Measurements from ENCODE around the gene PRG2.

Gene PRG2, protein sequence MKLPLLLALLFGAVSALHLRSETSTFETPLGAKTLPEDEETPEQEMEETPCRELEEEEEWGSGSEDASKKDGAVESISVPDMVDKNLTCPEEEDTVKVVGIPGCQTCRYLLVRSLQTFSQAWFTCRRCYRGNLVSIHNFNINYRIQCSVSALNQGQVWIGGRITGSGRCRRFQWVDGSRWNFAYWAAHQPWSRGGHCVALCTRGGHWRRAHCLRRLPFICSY

DNA sequence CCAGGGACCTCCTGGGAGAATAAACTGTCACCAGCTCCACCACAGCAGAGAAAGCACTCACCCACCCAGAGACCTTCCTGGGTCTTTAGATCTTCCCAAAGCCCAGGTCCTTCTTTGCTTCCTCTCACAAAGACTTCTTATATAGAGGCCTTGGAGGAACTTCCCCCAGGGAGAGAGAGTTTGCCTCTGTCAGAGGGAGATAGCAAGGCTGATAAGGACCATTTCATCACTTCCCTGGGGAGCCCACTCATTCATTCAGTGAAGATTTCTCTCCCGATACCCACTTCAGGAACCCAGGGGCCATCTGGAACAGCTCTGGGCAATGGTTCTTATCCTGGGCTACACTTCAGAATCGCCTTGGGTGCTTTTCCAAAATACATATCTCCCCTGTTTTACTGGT, at the start of gene PRG2:
Gene PRG2, minus strand, starts transcription at position 116 of the 400 bp plus-strand sequence. CDS start 706 bp downstream, outside the sequence.
- no peak for DNase-seq

DNA sequence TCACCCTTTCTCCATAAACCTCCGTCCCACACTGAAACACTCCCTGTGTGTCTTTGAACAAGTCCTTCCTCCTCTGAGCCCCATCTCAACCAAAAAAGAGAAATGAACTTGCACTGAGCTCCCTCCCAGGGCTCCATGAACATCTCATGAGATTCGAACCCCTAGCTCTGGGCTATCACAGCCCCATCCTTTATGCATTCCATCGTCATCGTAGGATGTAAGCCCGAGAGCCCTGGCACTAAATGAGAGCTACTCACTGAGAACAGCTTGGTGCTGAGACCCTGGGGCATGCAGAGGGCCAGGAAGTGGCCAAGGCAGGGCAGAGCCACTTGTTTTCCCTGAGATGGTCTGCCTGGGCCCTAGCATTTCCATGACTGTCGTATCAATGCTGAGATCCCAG, 49.3 kb upstream of the PRG2 start:
- DNase-seq: no peak

DNA sequence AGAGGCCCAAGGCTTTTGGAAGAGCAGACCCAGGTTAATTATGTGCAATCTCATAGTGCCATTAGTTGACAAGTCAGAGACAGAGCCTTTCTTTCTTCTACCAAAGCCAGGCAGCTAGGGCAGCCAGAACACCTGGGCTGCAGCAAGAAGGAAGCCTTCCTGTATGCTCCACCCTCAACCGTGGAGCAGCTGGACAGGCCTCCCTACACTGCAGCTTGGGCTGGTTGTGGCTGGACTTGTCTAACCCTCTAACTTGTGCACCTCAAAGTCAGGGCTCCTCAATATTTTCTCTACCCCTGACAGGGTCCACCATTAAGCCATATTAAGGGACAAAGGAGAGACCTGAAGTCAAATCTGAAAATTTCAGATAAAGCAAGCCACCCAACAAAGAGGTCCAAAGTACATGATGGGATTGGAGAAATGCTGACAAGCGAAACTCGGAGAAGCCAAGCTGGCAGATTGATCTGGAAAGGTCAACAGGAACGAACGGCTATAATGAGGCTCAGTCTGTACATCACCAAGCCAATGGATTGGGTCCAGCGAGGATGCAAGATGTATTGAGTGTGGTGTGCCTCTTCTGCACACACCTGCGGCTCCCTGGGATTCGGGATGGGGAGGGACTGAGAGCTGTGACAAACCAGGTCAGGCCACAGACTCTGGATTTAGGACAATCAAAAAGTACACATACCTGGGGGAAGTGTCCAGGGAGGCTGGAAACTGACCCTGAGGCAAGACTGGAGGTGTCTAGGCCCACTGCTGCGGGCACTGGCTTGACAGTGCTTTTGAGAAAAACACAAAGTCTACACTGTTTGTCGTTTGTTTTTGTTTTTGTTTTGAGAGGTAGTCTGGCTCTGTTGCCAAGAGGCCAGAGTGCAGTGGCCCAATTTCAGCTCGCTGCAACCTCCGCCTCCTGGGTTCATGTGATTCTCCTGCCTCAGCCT, 48.2 kb upstream of the PRG2 start:
- no peak for DNase-seq

DNA sequence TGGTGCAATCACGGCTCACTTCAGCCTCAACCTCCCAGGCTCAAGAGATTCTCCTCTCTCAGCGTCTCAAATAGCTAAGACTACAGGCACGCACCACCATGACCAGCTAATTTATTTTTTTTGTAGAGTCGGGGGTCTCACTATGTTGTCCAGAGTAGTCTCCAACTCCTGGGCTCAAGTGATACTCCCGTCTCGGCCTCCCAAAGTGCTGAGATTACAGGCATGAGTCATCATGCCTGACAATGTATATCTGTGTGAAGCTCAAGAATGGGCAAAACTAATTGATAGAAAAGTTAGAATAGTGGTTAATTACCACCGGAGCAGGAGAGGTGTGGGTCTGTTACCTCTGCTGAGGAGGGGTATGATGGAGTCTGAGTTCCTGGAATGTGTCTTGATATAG, 45.6 kb upstream of the PRG2 start:
- DNase-seq: no peak

DNA sequence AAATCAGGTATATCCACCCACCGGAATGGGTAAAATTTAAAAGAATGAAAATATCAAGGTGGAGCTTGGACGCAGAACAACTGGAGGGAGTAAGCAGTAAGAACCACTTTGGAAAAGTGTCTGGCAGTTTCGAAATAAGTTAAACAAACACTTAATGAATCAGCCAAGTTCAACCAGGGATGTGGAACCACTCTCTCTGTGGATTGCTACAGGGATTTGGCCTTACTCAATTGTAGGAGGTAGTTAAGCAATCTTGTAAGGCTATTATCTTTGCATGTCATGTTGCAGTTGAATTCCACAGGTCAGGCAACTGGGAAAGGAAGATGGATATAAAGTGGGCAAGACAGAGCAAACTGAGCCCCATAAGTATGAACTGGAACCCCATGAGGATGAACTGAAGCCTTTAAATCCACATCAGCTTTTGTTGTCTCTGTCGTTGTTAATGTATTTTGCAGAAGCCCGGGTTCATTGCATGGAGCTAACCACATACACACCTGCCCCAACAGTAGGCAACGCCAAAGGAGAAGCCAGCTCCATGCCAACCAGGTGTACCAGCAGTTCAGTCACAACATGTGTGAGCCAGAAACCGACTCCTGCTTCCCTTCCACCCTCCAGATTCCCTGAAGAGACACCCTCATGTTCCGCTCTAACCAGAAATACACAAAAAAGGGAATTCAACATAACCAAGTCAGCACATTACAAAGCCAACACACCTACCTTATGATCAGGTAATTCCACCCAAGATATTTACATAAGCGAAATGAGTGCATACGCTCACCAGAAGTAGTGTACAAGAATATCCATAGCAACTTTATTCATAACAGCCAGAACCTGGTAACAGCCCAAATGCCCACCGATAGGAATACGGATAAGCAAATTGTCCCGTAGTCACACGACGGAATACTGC, 44.4 kb upstream of the PRG2 start:
- no peak for DNase-seq

DNA sequence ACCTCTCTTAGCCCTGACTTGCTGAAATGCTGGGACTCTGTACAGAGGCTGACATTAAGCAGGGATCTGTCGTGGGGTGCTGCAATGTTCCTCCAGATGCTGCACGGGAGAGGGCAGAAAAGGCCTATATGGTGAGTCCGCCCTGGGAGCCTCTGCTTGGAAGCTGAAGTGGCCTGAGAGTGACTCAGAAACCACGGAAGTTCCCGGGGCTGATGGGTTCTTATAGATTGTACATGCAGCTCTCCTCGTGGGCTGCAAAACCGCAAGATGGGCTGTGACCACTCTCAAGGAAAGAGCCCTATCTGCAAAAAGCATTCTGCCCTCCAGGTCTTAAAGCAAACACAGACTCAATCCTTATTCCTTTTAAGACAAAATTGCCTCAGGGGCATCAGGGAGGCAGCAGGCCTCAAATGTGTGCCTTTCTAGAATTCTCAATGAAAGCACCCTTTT, 42.3 kb upstream of the PRG2 start:
- DNase-seq: peak in 1 of 51 donors; percentile 6

DNA sequence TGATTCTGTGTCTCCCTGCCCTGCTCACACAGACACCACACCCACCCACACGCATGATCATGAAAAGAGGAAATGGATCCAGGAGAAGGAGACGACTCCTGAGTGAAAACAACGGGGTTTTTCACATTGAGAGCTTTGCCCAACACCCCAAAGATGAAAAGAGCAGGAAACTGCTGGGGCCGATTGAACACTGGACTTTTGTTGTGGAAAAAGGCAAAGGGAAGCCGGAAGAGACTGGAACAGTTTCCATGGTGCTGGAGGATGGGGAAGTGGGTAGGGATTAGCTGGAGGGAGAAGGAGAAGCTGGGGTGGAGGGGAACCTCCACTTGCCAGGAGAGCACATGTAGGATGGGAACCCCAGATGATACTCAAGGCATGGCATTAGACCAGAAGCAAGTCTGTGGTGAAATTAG, 41.7 kb upstream of the PRG2 start:
- DNase-seq: peak in 8 of 51 donors; percentile 1 to 34 (median 8)

DNA sequence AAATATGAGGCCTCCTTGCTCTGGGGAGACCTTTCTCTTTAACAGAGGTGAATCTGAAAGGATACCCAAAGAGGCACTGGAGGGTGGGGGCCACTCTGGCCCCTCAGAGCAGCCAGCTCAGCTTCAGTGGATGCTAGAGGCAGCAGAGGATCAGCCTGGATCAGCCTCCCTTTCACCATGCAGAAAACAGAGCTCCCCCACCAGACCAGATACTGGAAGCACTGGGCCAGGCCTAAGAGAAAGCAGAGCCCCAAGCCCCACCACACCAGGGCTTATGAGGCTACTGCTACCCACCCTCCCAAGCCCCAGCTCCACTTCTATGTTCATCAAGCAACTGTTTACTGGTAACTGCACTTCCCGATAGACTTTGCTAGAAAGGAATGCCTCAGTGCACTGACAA, 40.5 kb upstream of the PRG2 start:
- DNase-seq: no peak

DNA sequence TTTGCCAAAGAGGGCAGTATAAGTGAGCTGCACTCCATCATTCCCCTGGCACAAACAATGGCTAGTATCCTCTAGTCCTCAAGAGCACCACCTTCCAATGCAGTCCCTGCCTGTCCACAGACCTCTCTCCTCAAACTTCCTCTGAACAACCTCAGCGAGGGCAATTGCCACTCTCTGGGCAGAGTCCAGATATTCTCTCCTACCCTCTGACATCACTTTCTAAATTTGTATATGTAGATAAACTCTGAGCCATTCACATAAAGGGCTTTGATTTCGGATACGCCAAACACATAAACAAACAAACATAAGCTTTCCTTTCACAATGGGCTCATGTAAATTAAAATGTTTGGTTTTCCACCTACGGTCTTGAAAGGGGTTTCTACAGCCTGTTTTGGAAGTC, 39.5 kb upstream of the PRG2 start:
- no peak for DNase-seq

DNA sequence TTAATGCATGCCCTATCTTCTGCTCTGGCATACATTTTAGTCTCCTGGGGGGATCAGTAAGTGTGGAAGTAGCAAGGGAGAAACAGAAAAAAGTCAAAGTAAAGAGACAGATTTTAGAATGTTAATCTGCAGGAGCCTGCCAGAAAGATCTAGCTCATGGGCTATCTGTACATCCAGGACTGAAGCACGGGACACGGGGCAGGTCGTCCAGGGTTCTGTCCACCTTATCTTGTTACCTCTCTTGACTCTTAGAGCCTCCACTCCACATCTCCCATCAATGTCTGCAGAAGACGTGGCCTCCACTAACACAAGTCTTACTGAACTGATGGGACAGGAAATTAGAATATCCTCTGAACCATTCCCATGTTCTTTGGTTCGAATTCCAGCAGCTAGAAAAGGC, 38.2 kb upstream of the PRG2 start:
- no peak for DNase-seq

DNA sequence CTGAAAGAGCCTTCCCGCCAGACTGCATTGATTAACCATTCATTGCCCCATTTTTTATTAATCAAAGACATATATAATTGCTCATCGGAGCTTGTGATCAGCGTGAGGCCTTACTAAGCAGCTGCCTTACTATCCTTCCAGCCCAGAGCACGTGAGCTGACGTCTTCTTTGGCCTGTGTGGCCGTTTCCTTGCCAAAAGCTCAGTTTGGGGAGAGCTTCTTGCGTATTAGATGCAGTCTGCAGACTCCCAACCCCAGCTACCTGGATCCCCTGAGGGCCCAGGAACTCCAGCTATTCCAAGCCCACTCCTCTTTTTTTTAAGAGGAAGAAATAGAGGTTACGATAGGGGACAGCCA, 37.3 kb upstream of the PRG2 start:
- peak in 23 of 51 donors; percentile 2 to 62 (median 29) for DNase-seq

DNA sequence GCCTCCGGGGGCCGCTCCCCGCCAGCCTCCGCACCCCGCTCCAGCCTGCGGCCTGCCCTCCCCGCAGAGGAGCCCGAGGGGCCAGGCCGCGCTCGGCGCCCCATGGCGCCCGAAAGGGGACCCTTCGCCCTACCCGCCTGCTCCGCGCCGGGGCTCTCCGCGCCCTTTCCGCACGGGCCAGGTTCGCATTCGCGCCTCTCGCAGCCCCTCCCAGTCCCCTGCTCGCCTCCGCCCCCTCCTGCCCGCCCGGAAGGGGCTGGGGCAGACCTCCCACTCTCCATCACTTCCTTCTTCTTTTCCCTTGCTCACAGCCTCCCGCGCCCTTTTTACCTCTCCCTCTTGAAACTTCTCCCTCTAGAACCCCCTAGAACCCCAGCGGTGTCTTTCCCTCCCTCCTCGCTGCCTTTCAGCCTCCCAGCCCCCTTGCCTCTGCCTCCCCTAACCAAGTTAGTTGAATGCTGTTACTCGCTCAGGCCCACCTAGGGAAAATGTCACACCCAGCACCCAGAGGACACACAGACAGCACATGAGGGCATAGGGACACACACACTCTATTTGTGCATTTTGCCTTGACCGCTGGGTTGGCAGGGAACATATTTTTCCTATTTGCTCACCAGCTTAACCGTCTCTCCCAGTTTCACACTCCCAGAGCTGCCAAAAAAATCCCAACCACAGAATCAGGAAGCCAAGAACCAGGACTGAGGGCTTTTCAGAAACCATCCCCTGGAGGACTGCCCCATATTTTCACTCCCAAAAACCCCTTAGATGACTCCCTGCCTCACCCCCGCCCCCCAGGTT, 36.7 kb upstream of the PRG2 start, which contains the start of gene SLC43A3:
Gene SLC43A3, minus strand, starts transcription at position 193 of the 798 bp plus-strand sequence. CDS start 949 bp downstream, outside the sequence.
- DNase-seq: peak in 29 of 51 donors; percentile 14 to 59 (median 33)

DNA sequence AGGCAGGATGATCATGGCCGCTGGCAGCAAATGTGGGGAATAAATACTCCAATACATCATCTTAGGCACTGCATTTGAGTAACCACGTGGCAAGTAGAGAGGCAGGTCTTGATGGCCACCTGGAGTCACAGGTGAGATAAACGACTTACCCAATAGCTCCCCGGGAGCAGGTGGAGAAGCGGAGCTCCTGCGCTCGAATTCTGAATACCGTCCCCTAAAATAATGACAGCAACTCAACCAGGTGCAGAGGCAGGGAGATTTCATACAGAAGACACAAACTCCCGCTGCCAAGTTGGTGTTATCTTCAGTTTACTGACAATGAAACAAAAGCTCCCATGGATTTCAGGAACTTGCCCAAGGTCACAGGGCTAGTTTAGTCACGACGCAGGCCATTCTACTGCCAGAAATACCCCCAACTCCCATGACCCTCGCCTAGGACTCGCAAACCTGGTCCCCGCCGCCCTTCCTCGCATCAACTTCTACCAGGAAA, 36.0 kb upstream of the PRG2 start:
- no peak for DNase-seq

DNA sequence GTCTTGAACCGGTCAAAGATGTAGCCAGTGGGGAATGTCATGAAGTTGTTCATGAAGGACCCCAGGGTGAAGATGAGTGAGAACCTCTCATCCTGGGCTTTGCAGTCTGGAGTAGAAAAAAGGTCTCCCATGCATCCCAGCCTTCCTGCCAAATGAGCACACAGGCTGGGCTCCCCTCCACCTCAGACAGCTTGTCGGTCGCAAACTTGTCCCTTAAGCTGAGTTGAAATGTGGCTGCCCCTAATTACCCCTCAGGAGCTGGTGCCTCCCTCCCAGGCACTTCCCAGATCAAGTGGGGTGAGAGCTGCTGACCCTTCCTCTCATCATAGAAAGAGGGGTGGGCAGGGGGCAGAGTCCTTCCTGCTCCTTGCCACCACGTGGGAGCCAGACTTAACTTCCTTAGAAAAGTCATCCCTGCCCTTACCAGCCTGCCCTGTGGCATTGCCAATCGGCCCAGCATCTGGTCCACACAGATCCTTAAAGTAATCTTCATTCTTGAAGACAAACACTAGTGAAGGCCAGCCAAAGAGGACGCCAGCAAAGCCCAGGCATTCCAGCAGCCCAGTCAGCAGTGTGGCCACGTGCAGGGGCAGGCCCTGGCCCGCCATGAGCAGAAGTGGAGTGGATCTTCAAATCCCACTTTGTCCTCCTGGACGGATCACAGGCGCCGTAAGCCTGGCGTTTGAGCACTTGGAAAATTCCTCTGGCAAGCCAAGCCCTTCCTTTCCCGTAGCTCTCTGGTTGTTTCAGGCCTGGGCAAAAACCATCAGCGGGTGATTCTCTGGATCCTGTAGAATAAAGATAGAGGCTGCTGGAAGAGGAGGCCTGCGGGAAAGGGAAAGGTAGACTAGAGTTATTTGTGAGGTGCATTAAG, 35.4 kb upstream of the PRG2 start:
- peak in 20 of 51 donors; percentile 3 to 58 (median 18) for DNase-seq

DNA sequence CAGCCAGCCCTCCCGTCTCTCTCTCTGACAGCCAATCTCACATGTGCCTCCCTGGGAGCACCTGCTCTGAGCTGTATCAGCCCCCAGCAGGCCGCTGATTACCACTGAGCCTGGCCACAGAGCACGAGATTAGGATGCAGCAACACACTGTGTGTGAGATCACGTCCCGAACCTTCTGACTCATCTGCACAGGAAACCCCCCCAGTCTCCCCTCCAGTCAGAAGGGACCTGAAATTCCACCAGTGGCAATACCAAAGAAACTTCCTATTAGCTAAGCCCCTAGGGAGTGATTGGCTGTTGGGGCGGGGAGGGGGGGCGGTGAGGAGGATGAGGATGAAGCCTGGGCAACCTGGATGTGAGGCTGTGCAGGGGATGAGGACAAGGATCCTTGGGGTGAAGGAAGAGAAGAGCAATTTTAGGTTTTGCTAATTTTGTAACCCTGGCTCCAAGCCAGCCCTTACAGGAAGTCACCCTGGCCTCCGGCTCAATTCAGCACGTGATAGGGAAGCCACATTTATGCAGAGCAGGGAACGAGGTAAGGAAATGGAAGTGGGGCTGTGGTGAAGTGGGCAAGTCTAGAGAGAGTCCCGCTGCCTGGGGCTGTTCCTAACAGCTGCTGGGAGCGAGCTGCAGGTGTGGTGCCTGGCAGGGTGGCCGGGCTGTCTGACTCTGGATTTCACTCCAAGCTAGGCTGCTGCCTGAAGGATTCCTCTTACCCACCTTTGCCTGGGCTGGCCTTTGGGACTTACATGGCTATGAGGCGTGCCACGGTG, 34.5 kb upstream of the PRG2 start:
- DNase-seq: peak in 10 of 51 donors; percentile 6 to 29 (median 12)

DNA sequence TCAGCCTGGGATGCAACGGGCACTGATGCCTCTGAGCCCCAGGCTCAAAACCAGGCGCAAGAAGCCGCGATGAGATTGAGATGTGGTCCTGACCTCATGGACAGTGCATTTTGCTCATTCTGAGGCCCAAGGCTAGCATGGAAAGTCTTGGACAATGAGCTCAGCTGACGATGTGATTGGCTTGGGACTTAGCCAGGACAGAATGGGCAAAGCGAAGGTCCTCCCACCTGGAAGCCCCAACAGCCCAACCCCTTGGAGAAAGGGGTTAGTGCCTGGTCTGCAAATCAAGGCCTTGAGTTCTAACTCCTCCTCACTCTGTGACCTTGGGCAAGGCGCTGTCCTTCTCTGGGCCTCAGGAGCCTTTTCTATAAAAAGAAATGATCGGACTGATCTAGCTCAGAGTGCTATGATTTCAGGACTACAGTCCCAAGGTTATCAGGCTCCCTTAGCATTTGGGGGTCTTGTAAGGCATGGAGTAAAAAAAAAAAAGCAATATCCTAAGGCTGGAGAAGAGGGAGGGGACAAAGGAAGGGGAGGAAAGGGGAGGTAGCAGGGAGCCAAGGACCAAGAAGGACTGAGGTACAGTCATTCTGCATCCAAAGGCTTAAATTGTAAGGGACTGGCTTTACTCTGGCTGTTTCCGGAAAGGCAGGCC, 33.8 kb upstream of the PRG2 start:
- no peak for DNase-seq

DNA sequence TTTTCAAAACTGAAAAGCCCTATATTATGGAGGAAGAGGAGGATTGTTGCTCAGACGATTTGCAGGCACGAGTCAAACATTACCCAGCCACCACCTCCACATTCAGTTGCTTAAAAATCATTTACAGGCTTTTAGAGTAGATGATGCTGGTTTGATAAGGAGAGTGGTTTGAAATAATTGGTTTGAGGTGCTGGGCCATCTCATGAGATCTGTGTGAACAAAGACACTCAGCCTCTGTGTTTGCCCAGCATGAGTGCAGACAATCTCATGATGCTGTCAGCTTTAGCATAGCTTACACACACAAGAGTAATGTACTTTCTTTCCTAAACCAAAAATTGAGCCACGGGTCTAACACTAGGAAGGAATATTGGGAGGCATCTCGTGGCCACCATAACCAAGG, 32.2 kb upstream of the PRG2 start:
- DNase-seq: no peak

DNA sequence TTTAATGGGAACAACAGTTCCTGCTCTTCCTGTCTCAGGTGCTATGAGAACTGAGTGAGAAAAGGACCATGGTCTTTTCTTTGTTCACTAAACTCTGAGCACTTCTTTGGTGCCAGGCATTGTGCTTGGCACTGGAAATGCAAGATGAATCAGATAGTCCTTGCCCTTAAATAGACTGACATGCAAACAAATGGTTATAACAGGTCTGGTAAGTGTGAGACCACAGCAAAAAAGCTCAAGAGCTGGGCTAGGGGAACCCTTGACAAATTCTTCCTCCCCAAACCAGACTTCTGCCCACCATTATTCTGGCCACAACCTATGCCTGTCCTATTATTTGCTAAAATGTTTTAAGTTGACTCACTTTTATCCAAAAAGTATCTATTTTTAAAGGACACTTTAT, 31.4 kb upstream of the PRG2 start:
- DNase-seq: no peak
